ENCODE results near the gene MAD1L1.
A peak's percentile ranks its signal among the peaks of the same experiment; 100 is the strongest.

The MAD1L1 gene

DNA sequence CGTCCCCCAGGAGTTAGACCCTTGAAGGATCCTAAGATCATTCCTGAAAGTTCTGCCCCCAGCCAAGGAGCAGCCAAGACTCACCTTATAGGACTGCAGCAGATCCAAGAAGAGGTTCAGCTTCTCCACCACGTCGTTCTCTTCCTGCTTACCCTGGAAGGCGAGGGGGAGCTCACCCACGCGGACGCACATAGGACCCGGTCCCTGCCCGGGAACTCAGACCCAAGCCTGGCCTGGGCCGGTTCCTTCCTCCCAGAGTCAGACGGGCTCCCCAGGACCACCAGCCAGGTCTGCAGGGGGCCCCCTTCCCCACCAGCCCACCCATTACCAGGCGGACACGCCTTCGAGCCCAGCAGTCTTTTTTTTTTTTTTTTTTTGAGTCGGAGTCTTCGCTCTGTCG is 24.9 kb upstream of the MAD1L1 start:
- DNase-seq, result no peak

DNA sequence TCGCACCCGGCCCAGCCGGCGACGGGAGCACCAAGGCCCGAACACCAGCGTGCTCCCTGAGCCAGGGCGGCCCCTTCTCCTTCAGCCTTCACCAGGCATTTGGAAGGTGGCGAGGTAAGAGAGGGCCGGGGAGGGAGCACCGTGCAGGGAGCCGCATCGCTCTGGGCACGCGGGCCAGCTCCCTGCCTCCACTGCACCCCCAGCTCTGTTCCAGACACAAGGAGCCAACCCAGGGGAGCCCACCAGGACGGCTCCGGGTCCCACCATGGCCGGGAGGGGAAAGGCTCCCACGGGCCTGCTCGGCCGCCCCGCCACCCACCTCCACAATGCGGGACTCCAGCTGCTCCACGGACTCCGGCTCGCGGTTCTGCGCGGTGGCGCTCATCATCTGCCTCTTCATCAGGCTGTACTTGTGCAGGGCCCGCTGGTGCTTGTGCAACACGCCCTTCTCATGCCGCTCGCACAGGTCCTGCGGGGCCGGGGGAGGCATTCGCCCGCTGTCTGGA is 24.4 kb upstream of the MAD1L1 start:
- DNase-seq, result no peak

DNA sequence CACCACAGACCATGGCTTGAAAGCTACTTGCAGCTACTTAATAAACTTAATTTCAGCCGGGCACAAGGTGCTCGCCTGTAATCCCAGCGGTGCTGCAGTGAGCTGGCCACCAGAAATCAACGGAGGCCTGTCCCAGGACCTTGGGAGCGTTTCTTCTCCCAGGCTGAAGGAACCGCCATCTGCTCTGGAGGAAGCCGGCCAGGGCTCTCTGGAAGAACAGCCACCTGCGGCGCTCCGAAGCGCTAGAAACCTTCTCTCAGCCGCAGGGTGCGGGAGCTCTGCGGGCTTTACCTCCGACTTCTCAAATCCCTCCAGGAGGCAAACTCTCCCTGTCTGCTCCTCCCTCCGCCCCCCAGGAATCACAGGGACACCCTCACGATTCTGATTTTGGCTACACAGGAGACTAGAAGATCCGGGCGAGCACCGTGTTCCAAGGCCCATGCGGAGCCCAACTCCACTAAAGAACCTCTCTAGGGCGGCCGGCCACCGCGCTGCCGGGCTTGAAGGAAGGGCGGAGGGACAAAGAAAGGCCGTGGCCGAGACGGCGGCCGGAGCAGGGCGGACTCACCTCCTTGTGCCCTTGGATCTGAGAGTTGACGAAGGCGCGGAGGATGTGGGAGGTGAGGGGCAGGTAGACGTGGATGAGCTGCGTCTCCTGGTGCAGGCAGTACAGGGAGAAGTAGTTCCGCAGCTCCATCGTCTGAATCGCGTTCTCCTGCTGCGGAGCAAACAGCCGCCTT is 23.7 kb upstream of the MAD1L1 start:
- DNase-seq, result no peak

DNA sequence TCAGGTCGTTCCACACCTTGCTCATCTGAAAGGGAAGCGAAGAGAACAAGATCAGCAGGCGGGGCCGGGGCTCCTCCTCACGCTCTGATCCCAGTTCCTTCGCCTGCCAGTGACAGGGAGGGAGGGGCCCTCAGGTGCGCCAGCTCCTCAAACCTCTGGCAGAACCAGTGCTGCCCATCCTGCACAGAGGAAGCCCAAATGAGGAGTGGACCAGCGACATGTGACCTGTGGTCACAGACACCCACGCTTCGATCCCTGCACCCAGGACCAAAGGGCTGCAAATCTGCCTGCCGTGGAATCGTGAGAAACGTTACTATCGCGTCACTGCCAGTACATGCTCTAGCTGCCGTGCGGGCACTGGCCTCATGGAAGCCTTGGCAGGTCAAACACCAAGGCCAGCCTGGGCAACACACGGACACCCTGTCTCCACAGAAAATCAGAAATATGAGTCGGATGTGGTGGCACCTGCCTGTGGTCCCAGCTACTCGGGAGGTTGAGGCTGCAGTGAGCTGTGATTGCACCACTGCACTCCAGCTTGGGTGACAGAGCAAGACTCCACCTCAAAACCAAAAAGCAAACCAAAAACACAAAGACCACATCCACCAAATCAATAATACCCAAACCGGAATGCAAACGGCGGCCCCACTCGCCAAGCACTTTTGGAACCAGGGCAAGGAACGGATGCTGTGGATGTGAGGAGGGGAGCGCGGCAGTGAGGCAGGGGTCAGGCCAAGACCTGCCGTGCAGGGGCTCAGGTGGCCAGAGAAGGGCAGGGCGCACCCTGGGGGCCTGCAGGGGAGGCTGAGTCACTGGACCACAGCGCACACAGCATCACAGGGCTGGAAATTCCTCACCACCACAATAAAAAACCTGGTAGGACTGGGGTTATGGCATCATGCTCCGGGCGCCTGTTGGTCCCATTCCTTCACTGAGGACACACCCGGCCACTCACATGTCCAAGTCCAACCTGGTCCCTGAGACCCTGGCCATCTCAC is 22.7 kb upstream of the MAD1L1 start:
- DNase-seq, result no peak

DNA sequence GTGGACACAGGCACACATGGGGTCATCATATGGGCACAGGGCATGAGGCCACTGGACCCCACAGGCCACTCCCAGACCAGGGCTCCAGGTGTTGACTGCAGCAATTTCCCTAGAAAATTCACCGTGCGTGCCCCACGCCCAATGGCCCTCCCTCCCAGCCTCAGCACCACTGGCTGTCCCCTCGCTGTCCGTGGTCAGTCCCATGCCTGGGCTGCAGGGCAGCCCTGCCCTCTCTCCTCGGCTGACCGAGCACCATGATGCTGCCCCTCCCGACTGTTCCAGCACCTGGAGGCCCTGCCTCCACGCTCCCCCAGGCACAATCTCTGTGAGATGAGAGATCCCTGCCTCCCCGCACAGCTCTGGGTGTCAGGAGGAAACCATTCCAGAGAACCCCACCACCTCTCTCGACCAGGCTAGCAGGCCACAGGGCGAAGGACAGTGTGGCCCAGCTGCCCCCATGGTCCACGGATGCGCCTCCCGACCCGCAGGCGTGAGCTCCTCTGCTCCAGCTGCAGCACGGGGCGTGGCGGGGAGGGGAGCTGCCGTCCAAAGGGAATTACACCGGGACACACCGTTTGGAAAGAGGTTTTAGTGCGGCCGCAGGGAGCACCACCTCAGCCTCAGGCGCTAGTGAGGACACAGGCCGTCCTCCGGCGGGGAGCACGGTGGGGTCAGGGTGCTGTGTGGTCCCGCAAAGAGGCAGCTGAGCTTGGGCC is 21.8 kb upstream of the MAD1L1 start:
- DNase-seq, result no peak

DNA sequence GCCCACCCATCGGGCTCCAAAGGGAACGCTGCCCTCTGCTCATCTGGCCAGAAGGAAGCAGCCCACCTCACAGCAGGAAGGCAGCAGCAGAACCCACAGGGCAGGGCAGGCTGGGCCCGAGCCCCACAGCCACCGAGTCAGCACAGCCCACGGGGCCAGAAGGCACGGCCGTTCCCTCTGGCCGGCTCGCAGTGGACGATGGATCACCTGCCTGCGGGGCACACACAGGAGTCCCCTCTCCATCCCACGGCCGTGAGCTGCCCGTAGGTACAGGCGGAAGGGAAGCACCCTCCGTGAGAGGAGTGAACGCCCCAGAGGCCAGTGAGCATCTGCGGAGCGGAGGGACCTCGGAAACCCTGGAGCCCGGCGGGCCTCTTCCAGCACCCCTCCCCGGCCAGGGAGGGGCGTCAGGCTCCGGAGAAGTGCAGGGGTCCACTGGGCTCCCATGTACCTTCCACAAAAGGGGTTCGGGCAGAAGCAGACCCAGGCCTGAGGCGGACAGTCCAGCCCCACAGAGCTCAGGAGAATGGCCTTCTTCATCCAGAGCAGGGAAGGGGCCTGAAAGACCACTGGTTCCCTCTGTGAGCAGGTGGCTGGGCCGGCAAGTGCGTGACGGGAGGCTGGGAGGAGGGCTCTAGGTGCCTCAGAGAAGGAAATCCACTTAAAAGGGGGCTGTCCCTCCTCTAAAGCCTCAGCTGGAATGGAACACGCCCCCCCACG is 20.9 kb upstream of the MAD1L1 start:
- no peak for DNase-seq

DNA sequence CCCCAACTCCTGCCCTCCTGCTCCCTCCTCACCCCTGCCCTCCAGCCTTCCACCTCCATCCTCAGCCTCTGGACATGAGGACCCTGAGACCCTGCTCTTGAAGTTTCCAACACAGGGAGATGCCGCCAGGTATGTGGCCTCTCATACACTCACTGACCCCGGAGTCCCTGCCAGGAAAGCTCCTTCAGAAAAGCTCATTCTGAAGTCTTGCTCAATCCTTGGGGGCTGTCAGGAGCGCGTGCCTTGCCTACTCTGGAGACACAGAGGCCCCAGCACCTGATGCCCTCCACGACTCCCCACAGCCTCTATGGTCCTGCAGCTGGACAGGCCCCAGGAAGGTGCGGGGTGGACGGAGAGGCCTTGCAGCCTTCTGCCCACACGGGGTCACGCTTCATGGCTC is 20.3 kb upstream of the MAD1L1 start:
- DNase-seq, result no peak

DNA sequence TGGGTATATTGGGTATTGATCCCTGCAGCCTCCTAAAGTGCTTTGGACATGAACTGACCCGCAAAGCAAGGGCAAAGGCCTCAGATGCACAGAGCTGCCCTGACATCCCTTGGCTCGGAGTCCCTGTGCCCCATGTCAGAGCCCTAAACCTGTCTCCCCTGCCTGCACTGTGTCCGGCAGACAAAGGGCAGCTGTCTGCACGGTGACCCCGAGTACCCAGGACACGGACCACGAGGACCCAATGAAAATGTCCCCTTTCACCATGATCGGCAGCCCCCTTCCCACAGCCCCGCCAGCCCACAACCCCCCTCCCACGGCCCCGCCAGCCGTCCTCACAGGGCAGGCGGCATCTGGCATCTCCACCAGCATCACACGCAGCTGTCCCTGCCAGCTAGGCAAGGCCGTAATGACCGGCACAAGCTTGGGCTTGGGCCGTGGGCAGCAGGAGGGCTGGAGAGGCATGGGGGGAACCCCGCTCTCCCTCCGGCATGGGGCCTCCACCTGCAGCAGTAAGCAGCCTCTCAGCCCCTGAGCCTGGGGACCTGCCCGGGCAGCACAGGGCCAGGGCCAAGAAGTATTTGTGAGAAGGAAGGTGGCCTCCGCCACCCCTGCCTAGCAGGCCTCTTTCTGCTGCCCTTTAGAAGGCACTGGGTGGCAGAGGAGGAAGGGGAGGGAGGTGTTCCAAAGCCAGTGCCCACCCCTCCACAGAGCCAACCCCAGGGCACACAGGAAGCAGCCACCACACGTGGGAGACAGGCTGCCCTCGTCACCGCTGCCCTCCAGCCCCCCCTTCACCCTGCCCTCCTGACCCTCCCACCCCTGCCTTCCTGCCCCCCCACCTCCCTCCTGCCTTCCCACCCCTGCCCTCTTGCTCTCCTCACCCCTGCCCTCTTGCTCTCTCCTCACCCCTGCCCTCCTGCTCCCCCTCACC is 19.4 kb upstream of the MAD1L1 start:
- no peak for DNase-seq

DNA sequence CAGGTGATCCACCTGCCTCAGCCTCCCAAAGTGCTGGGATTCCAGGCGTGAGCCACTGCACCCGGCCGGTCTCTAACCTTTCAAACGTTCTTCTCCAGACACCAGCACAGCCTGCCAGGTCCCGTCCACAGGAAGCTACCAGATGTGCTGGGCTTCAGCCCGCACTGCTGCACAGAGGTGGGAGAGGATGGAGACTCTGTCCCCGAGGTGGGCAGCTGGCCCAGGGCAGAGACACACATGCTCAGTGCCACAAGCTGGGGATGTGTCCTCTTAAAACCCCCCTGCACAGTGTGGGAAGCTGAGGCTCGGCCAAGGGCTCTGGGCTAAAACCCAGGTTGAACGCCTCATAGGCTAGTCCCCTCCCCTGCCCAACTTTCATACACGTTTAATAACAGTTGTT is 18.6 kb upstream of the MAD1L1 start:
- DNase-seq, result no peak

DNA sequence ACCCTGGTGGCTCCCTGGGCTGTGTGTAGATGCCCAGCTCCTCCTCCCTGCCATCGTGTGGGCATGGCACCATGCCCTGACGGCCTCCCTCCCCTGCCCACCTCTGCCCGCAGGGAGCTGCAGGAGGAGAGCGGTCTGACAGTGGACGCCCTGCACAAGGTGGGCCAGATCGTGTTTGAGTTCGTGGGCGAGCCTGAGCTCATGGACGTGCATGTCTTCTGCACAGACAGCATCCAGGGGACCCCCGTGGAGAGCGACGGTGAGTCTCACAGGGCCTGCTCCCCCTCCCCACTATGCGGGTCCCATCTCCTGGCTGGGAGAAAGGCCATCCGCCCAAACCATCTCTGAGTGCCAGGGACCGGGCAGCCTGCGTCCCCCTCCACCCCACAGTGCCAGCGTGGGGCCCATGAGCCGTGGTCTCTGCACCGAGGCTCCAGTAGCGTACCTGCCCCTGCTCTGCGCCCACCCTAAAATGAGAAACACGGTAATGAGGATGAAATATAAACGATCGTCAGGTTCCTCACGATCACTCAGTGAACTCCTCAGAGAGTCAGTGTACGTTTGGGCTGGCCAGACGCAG is 17.1 kb upstream of the MAD1L1 start:
- DNase-seq, result no peak

DNA sequence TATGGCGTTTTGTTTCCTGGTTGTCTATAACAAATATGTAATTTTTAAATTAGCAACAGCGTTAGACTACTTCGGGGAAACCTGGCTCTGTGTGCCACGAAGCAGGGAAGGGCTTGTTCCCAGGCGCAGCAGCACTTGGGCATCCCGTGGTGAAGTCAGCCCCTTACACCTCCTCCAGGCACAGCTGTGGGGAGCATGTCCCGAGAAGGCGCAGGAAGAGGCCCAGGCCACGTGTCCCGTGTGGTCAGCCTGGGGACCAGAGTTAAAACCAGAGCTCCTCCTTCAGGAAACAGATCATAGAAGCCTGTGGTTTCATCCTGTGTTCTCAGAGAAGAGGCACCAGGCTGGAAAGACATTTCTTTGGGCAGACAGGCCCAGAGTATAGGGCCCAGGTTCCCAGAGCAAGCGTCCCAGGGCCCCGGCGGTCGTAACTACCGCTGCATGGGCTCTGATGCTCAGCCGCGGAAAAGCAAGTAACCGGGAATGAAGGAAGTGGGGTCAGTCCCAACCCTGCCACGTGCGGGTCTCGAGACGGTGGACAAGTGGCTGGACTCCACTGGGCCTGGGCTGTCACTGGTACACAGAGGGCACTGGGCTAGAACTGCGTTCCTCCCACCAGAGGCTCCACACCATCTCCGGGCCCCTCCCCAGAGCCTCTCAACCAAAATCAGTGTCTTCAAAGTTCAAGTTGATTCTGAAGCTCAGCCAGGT is 16.4 kb upstream of the MAD1L1 start:
- no peak for DNase-seq

DNA sequence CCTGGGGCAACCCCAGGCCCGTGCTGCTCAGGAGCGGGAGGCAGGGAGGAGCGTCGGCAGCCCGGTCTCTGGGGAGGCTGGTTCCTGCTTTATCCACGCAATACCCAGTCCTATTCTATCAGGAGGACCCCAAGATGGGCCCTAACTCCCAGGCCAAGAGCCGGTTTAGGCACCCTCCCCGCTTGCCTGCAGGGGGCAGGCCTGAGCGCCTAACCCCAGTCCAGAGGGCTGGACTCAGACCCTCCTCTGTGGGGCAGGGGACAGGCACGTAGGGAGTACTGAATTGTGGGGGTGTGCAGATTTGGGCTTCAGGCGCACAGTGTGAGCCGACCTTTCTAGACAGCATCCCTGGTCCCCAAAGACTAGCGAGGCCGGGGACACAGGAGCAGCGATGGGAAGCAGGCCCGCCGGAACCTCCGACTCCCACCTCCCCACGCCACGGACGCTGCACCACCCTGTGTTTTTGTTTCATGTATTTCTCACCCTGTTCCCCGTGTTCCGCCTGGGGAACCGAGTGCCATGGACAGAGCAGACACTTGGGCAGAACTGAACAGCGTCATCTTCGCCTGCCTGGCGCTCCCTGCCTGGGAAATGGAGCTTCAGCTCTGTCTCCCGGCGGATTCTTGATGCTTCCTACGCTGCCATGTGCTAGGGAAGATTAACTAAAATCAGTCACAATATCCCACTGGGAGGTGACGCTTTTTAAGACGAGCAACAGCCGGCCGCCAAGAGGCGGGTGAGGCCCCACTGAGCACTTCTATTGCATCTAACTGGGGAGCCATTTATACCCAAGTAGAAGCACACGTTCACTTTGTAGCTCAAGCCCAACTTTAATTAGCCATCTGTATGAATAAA is 14.6 kb upstream of the MAD1L1 start:
- DNase-seq, result peak; percentile 15

DNA sequence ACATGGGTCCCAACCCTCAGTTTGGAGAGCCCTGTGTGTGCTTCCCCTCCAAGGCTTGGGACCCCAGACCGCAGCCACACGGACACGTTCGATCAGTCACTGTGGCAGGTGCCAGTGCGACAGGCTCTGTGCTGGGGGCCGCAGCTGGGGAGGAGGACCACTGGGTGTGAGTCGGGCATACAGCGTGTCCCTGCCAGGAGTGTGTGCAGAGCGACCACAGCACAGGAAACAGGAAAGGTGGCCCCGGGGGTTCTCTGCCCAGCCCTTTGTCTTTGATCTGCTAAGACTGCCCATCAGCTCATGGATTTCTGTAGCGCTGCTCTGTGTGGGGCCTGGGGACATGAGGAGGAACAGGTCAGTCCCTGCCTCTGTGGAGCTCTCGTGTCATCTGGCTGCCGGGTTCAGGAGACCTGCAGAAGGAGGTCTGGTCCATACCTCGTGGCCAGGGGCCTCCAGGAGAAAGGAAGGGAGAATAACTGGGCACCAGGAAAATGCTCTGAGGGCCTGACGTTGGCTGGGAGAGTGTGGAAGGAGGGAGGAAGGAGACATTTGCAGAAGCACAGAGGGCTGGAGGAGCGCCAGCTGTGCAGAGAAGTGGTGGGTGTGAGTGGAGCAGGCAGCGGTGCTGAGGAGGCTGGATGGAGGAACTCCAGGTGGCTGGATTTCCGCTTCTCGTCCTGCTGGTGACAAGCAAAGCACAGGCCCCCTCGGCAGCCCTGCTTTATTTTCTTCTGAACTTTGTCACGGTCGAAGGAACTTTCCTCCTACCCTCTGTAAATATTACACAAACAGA is 13.3 kb upstream of the MAD1L1 start:
- no peak for DNase-seq

DNA sequence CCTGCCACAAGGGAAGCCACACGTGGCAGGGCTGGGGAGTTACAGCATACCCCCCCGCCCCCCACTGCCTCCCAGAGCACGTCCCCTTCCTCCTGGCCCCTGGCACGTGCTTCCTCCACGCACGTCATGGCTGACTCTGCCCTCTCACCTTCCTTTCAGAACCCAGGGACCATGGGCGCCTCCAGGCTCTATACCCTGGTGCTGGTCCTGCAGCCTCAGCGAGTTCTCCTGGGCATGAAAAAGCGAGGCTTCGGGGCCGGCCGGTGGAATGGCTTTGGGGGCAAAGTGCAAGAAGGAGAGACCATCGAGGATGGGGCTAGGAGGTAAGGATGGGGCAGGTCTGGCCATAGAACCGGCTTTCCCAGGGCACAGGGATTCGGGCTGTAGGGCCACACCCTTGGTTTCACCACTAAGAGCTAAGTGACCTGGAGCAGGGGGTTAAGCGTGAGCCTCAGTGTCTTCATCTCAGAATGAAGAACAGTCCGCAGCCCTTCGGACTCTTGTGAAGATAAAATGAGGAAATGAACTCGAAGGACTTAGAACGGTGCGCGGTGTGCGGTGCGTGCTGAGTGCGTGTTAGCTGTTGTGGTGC is 11.8 kb upstream of the MAD1L1 start:
- no peak for DNase-seq

DNA sequence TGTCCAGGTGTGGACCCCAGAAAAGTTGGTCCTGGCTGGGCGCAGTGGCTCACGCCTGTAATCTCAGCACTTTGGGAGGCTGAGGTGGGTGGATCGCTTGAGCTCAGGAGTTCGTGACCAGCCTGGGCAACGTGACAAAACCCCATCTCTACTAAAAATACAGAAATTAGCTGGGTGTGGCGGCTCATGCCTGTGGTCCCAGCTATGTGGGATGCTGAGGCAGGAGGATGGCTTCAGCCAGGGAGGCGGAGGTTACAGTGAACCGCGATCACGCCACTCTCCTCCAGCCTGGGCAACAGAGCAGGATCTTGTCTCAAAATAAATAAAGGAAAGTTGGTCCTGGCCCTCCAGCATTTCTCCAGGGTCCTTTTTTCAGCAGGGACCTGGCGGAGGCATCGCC is 10.7 kb upstream of the MAD1L1 start:
- no peak for DNase-seq

DNA sequence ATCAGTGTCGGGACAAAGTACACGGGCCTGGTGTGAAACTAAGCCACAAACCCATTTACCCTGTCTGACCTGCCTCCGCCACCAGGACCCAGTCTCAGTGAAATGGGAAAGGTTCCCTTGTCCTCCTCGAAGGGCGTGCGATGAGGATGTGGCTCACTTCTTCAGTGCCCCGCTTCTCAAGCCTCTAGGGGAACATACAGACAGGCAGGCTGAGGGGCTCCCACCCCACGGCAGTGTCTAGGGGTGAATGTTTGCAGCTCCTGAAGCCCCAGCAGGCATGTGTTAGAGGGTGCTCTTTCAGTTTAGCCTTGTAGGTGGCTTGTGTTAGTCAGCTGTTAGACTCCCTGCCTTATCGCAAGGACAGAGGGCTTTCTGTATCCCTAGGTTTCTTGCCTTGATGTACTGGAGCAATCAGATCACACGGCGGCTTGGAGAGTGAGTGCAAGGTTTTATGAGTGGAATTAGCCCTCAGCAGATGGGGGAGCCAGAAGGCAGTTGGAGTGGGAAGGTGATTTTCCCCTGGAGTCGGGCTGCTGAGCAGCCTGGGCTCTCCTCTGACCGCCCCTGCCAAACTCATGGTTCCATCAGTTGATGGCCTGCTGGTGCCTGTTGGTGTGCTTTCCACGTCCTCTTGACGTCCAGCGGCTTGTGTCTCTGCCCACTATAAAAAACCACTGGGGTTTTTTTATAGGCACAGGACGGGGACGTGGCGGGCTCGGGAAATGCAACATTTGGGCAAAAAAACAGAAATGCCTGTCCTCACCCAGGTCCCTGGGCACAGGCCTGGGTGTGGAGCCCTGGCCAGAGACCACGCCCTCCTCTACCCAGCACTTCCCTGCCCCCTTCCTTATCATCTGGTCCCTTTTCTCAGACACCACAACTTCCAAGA is 10.0 kb upstream of the MAD1L1 start:
- DNase-seq, result peak; percentile 65

Measured in NCI-H510A treated with DMSO at 0.1 percent for 48 hours (cell line).